Measurements from ENCODE around the gene DNAH11. TPM values are rescaled to one million over a fixed set of nuclear protein-coding genes. Genes with fewer than 3 reads are reported as not detected.

DNAH11 gene
- total and polyA plus RNA-seq, 2 of the 8 experiments (the other 6 are each of a cell fraction or from before 2014, with no cell fraction given): 1.8 to 4.9 TPM

DNA sequence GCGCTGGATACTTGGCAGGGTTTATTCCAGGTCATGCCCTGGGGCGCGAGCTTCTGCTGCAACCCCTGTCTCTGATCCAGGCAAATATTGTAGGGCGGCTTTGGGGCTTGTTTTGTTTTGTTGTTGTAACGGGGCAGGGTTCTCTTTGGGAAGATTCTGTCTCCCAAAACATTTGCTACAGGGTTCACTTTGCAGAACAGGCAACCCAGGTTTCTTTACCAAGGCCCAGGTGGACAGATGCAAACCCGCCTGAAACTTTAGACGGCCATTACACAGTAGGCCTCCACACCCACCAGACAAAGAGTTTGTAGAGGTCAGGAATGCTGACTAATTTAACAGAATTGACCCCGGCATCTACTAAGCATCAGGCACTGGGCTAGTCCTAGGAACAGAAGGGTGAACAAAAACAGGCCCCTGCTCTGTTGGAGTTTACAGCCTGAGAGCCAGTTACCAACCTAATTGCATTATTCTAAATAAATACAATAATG, 403.4 kb downstream of the DNAH11 start:
- Histone ChIP-seq H4K8ac (ENCODE audit: extremely low read depth, insufficient read depth, low read length) (peak overlapping the region; percentile 93; the same call in 1 of the 2 replicates), H3K9me3 (ENCODE audit: insufficient read depth in 2 of 2, low read depth in 1 of 2, low read length in 1 of 2) (no peaks in the 10 kb centered on the region), H3K4ac (replicated peaks; ENCODE audit: insufficient read length, low read depth, low read length) (no peak overlapping the region), H3K14ac (ENCODE audit: insufficient read length) (no peak overlapping the region), H3K4me1 (replicated peaks in 1 of 4; ENCODE audit: control insufficient read depth in 3 of 4, insufficient read depth in 4 of 4, low read length in 3 of 4) (peaks cover 2 to 18% (median 12%) of the 10 kb centered on the region in 4 experiments; a peak in 5 of 7 replicates), H3K27ac (ENCODE audit: low read depth, low read length) (peak overlapping the region; percentile 96), H4K91ac (replicated peaks; ENCODE audit: insufficient read length, low read length) (no peak overlapping the region), H2AFZ (ENCODE audit: low read length) (peak overlapping the region; percentile 86; the same call in 1 of the 2 replicates), H3K18ac (ENCODE audit: extremely low read depth, low read length) (peak overlapping the region; percentile 51; the same call in 1 of the 2 replicates), H2BK120ac (replicated peaks; ENCODE audit: low read depth, low read length) (no peak overlapping the region), H3K23me2 (ENCODE audit: low read depth, low read length) (peaks cover 4% of the 10 kb centered on the region; the same call in 1 of the 2 replicates), H2BK20ac (ENCODE audit: low read length) (no peak overlapping the region), H3K4me3 (ENCODE audit: extremely low read depth in 1 of 4, insufficient read depth in 2 of 4, low read depth in 3 of 4, low read length in 4 of 4) (peak overlapping the region; percentile 10 to 83 (median 57); a peak in 6 of 8 replicates), H3K9ac (replicated peaks in 1 of 4; ENCODE audit: extremely low read depth in 1 of 4, low read depth in 3 of 4, low read length in 3 of 4) (peak overlapping the region in 3 of 4 experiments; percentile 41 to 97 (median 96); a peak in 5 of 7 replicates), H4K20me1 (replicated peaks in 1 of 2; ENCODE audit: control insufficient read depth in 1 of 2, insufficient read depth in 2 of 2, low read length in 2 of 2) (peaks cover 9 to 10% of the 10 kb centered on the region in 2 experiments), H3K23ac (ENCODE audit: insufficient read length) (no peak overlapping the region), H2BK5ac (ENCODE audit: low read depth, low read length) (peak overlapping the region; percentile 99), H3K79me1 (ENCODE audit: low read depth, low read length) (peaks cover 11% of the 10 kb centered on the region), H4K5ac (ENCODE audit: insufficient read length, low read depth, low read length) (no peak overlapping the region), H3K4me2 (ENCODE audit: insufficient read depth in 1 of 2, low read depth in 2 of 2, low read length in 2 of 2) (peak overlapping the region; percentile 76 to 78), H2AK5ac (ENCODE audit: low read depth, low read length) (no peak overlapping the region), H3K27me3 (replicated peaks in 1 of 4; ENCODE audit: control insufficient read depth in 3 of 4, extremely low read depth in 1 of 4, insufficient read depth in 3 of 4, low read length in 3 of 4) (no peaks in the 10 kb centered on the region), H3K36me3 (ENCODE audit: control insufficient read depth in 2 of 4, insufficient read depth in 4 of 4, low read length in 3 of 4) (peaks cover 0 to 7% (median 0%) of the 10 kb centered on the region in 4 experiments; a peak in 1 of 8 replicates), H3K56ac (replicated peaks; ENCODE audit: insufficient read length, low read depth, low read length) (no peak overlapping the region), H3K79me2 (ENCODE audit: control insufficient read depth in 1 of 2, insufficient read depth in 2 of 2, low read length in 2 of 2) (peaks cover 16 to 38% of the 10 kb centered on the region in 2 experiments), H2BK12ac (ENCODE audit: low read depth, low read length) (no peak overlapping the region; the same call in 1 of the 2 replicates), H2BK15ac (ENCODE audit: low read length) (no peak overlapping the region)
- DNase-seq (ENCODE audit: low read depth in 1 of 2, low spot score in 2 of 2) (no peak), FAIRE-seq (no peak)
- CTCF ChIA-PET (ENCODE audit: partially characterized antibody): no interaction called here
- 17% methylated on average over 8 of the region's 8 CpGs; no CpG with 5 or more reads in 1 of the 2 experiments for WGBS, 2 experiments (ENCODE audit: extremely low coverage in 1 of 2, insufficient coverage in 1 of 2, insufficient read length in 1 of 2, insufficient replicate concordance in 2 of 2, low coverage in 1 of 2, low lambda C conversion rate in 2 of 2, missing lambda C conversion rate in 1 of 2)
- TF ChIP-seq ASH2L (IDR thresholded peaks at IDR 0.05; ENCODE audit: low read length): peak; percentile 69
- peak; percentile 89 for TF ChIP-seq RXRA (IDR thresholded peaks at IDR 0.05; ENCODE audit: insufficient read depth, low read depth, low read length)
- no peak for TF ChIP-seq NRF1 (IDR thresholded peaks at IDR 0.05; ENCODE audit: low read depth, low read length)
- no peak for TF ChIP-seq BCL11A (IDR thresholded peaks at IDR 0.05; ENCODE audit: low read depth in 2 of 2, low read length in 2 of 2)
- TF ChIP-seq, protein P1, sequence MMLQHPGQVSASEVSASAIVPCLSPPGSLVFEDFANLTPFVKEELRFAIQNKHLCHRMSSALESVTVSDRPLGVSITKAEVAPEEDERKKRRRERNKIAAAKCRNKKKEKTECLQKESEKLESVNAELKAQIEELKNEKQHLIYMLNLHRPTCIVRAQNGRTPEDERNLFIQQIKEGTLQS (IDR thresholded peaks at IDR 0.05; ENCODE audit: insufficient read depth, low read depth, low read length): no peak
- peak; percentile 7; the same call in 1 of the 2 replicates for TF ChIP-seq SP1 (IDR thresholded peaks at IDR 0.05; ENCODE audit: low read depth, low read length)
- peak; percentile 83; the same call in 1 of the 2 replicates for TF ChIP-seq YY1 (IDR thresholded peaks at IDR 0.05; ENCODE audit: low read depth, low read length)
- POLR2A ChIA-PET (ENCODE audit: partially characterized antibody): interaction anchor here (0.6 to 2.6 kb wide), 15 partner anchors 9 to 519 kb away, joined by 3 to 23 read pairs (median 5); no protein-coding TSS in a partner anchor
